SK-N-SH treated with all-trans-retinoic acid at 6 μM for 48 hours (cell line): Measurements from ENCODE around the gene CYP1B1.

Source experiments
- ATAC-seq: fragments of 200-7000 bp; cut with Tn5 transposase; 3 replicates; pipeline ENCODE4 v1.9.1; 2020; ENCODE audit warnings: mild to moderate bottlenecking, moderate library complexity
- CREB5 ChIP-seq: fragments of 250-450 bp; sonication (Bioruptor Pico); IDR thresholded peaks from 2 replicates; pipeline ENCODE4 v1.5.1; 2020; ENCODE audit warnings: low read depth, mild to moderate bottlenecking, moderate library complexity
- CSDC2 ChIP-seq: fragments of 250-450 bp; sonication (Bioruptor Pico); IDR thresholded peaks from 2 replicates; pipeline ENCODE4 v1.5.0; 2020; ENCODE audit warnings: mild to moderate bottlenecking, moderate library complexity
- CSRNP3 ChIP-seq: fragments of 250-450 bp; sonication (Bioruptor Pico); IDR thresholded peaks from 2 replicates; pipeline ENCODE4 v1.5.1; 2021; ENCODE audit warnings: mild to moderate bottlenecking, moderate library complexity
- GLIS3 ChIP-seq: fragments of 250-450 bp; sonication (Bioruptor Pico); IDR thresholded peaks from 2 replicates; pipeline ENCODE4 v1.5.0; 2020; ENCODE audit warnings: mild to moderate bottlenecking, moderate library complexity
- ISL1 ChIP-seq: fragments of 250-450 bp; sonication (Bioruptor Pico); IDR thresholded peaks from 2 replicates; pipeline ENCODE4 v2.1.2; 2022; ENCODE audit warnings: mild to moderate bottlenecking, moderate library complexity
- OSR1 ChIP-seq: fragments of 250-450 bp; sonication (Bioruptor Pico); IDR thresholded peaks from 2 replicates; pipeline ENCODE4 v1.8.0; 2022; ENCODE audit warnings: moderate library complexity, mild to moderate bottlenecking, inconsistent platforms
- PATZ1 ChIP-seq: fragments of 250-450 bp; sonication (Bioruptor Pico); IDR thresholded peaks from 2 replicates; pipeline ENCODE4 v1.8.0; 2020; ENCODE audit warnings: mild to moderate bottlenecking, moderate library complexity, borderline replicate concordance
- POU6F1 ChIP-seq: fragments of 250-450 bp; sonication (Bioruptor Pico); IDR thresholded peaks from 2 replicates; pipeline ENCODE4 v1.8.0; 2021; ENCODE audit warnings: low read depth, mild to moderate bottlenecking, moderate library complexity, borderline replicate concordance
- SNAI2 ChIP-seq: fragments of 250-450 bp; sonication (Bioruptor Pico); IDR thresholded peaks from 2 replicates; pipeline ENCODE4 v1.5.0; 2020; ENCODE audit warnings: mild to moderate bottlenecking, moderate library complexity
- TCF4 ChIP-seq: fragments of 250-450 bp; sonication (Bioruptor Pico); IDR thresholded peaks from 2 replicates; pipeline ENCODE4 v1.8.0; 2021; ENCODE audit warnings: mild to moderate bottlenecking, moderate library complexity, borderline replicate concordance
- TOX ChIP-seq: fragments of 250-450 bp; sonication (Bioruptor Pico); IDR thresholded peaks from 2 replicates; pipeline ENCODE4 v1.8.0; 2021; ENCODE audit warnings: mild to moderate bottlenecking, moderate library complexity, borderline replicate concordance
- TSHZ2 ChIP-seq: fragments of 250-450 bp; sonication (Bioruptor Pico); IDR thresholded peaks from 2 replicates; pipeline ENCODE4 v1.5.0; 2020; ENCODE audit warnings: mild to moderate bottlenecking, moderate library complexity
- ZC3H10 ChIP-seq: fragments of 250-450 bp; sonication (Bioruptor Pico); IDR thresholded peaks from 2 replicates; pipeline ENCODE4 v1.5.1; 2021; ENCODE audit warnings: mild to moderate bottlenecking, moderate library complexity
- ZFP30 ChIP-seq: fragments of 450-650 bp; formaldehyde crosslinking; IDR thresholded peaks from 2 replicates; pipeline ENCODE4 v1.5.0; 2022; ENCODE audit warnings: mild to moderate bottlenecking, moderate library complexity
- ZNF8 ChIP-seq: fragments of 450-650 bp; formaldehyde crosslinking; IDR thresholded peaks from 2 replicates; pipeline ENCODE4 v1.5.0; 2020; ENCODE audit warnings: mild to moderate bottlenecking, moderate library complexity

CYP1B1 gene

GRCh38 chr2:38109732-38110181, 33.8 kb upstream of the CYP1B1 start (continued):
- no peak for TF ChIP-seq CSRNP3 (CRISPR knock-in tag)
- TF ChIP-seq, all 23 proteins: peak for 2

GRCh38 chr2:38108907-38109731, 33.2 kb upstream of the CYP1B1 start:
- ATAC-seq: no peak

More at GRCh38 chr2:38108907-38109731, 33.2 kb upstream of the CYP1B1 start:
- TF ChIP-seq TOX (CRISPR knock-in tag): no peak
- TF ChIP-seq GLIS3: no peak
- TF ChIP-seq TSHZ2 (CRISPR knock-in tag): no peak
- no peak for TF ChIP-seq CSDC2 (CRISPR knock-in tag)
- TF ChIP-seq CREB5: no peak
- TF ChIP-seq ZNF8 (CRISPR knock-in tag): no peak
- TF ChIP-seq ISL1 (CRISPR knock-in tag): no peak
- TF ChIP-seq POU6F1 (CRISPR knock-in tag): no peak
- no peak for TF ChIP-seq TCF4 (CRISPR knock-in tag)
- no peak for TF ChIP-seq OSR1 (CRISPR knock-in tag)
- no peak for TF ChIP-seq PATZ1 (CRISPR knock-in tag)
- no peak for TF ChIP-seq SNAI2 (CRISPR knock-in tag)
- no peak for TF ChIP-seq ZC3H10 (CRISPR knock-in tag)
- TF ChIP-seq ZFP30: no peak
